Measurements from ENCODE around the gene HPS4.

GRCh38 chr22:26501996-26502395 lies 18.4 kb upstream of the HPS4 start:
- TF ChIP-seq YY1 (IDR thresholded peaks at IDR 0.05; ENCODE audit: insufficient read depth, insufficient read length): no peak
- no peak for TF ChIP-seq ZNF274 (IDR thresholded peaks at IDR 0.05; ENCODE audit: low read depth, low read length)
- no peak for TF ChIP-seq SUZ12 (IDR thresholded peaks at IDR 0.05; ENCODE audit: extremely low read depth, insufficient read depth, insufficient read length)
